ENCODE data around the gene PITPNM3.

Gene PITPNM3

DNA sequence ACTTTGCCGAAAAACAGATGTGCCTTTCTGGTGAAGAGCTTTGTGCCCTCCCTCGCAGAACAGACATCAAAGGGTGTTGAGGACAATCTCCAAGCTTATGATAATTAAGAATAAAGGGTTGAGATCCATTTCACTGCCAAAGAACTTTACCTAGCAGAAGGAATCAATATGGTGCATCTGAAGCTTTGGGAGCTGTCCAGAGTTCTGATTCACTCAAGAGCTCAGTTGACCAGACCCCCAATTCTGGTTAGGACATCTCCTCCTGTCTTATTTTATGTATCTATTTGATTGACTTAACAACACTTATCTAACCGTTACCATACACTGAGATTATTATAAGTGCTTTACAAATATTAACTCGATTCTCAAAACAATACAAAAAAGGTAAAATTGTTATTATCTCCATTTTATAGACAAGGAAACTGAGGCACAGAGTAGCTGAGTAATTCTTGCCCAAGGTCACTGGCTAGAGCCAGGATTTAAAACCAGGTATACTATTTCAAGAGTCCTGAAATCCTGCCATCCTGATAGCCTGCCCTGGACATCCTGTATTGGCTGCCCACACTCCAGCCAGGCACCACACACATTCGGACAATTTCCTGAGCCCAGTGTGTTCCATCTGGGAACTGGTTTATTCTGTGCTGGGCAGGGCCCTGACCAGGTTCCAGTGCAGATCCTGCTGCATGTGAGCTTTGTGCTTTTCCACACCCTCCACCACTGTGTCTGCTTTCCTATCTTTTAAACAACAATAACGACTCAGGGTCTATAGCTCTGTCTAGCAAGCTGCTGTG lies 29.8 kb downstream of the PITPNM3 start:
- DNase-seq (ENCODE audit: low spot score) = no peak

DNA sequence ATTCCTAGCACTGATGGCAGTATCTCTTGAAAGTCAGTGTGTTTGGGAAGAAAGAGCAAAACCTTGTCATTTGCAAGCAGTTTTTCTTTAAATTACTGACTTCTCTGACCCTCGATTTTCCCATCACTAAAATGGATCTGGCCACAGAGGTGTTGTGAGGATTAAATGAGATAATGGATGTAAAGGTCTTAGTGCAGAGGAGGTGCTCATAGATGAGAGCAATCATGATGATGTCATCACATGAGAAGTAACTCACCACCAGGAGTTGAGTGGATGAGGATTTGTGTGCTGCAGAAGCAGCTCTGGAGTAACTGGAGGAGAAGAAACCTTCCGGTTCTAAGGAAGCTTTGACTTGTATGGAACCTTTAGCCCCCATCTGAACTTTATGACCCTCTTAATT lies 30.6 kb downstream of the PITPNM3 start:
- no peak for DNase-seq (ENCODE audit: low spot score)

DNA sequence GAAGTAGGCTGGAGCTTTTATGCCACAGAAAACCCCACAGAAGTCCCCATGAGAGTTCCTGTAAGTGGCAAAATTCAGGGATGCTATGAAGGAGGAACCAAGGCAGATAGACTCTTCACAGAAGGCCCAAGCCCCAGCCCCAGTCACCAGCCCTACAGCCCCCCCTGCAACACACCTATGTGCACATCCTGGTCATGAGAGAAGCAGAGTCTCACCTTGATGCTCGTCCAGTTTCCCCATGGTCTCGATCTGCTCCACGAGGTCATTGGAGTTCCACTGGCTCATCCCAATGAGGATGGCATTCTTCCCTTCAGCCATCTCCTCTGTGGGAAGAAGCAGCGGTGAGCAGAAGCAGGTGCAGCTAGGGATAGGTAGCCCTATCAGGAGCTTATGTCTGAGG lies 31.2 kb downstream of the PITPNM3 start:
- DNase-seq (ENCODE audit: low spot score) = no peak

DNA sequence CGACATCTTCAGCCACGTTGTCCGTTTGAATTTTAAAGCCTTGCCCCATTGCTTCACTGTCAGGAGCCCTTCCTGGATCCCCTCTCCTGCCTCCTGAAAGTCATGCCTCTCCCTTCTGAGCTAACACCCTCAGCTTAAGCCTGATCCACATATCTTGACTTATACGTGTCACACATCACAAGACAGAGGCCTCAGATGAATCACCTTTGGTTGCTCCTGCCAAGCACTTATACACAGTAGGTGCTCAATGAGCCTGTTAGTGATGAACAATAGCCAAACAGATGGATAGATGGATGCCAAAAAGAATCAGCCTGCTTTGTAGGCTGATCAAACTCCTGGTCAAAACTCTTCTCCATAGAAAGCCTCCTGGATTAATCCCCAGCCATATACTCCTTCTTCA lies 31.8 kb downstream of the PITPNM3 start:
- no peak for DNase-seq (ENCODE audit: low spot score)

DNA sequence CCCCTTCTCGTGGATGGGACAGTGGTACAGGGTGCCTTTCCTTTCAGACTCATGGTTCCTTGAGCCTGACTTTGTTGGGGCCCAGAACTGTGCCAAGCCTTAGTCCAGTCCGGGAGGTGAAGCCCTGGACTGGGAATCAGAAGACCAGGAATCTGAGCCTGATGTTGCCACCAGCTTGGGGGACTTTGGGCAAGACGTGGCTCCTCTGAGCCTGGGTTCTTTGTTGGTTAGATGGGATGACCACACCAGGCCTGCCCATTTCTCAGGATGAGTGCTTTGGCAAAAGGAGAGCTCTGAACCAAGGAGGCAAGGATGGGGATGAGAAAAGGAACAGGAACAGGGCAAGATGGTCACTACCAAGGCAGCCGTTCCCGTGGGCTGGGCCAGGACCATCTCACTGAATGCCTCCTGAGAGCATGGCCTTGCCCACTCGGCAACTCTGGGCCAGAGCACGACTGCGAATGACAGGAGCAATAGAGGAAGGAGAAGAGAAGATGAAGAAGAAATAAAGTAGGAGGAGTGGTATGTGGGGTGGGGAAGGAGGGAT lies 32.5 kb downstream of the PITPNM3 start:
- no peak for DNase-seq (ENCODE audit: low spot score)

DNA sequence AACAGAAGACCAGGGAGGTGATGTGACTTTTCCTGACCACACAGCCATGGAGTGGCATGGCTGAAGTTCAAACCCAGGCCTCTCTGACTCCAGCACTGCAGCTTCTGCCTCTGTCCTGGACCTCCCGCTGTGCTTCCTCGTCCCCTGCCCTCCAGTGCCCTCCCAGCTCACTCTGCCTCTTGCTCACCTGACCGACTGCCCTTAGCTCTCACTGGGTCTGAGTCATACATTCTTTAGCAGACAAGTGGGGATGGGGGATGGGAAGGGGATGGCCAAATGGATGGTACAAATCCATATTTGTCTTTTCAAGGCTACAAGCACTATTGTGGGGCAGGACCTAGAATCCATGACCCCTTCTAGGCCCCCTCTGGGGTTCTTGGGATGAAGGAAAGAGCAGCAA lies 33.0 kb downstream of the PITPNM3 start:
- no peak for DNase-seq (ENCODE audit: low spot score)

DNA sequence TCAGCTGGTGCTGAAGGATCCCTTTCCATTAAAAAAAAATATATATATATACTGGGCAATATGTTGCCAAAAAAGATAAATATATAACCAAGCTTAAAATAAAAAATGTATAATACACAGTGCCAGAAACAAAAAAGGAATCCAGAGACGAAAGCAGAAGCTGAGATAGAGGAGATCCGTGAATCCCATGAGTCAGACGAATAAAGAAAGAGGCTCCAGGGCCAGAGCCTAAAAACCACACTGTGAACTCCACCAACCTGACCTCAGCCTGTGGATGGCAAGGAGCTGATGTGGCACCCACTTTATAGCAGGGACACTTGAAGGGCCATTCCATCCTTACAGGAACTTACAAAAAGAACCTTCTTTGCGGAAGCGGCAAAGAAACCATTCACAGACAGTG lies 34.8 kb downstream of the PITPNM3 start:
- no peak for DNase-seq (ENCODE audit: low spot score)

DNA sequence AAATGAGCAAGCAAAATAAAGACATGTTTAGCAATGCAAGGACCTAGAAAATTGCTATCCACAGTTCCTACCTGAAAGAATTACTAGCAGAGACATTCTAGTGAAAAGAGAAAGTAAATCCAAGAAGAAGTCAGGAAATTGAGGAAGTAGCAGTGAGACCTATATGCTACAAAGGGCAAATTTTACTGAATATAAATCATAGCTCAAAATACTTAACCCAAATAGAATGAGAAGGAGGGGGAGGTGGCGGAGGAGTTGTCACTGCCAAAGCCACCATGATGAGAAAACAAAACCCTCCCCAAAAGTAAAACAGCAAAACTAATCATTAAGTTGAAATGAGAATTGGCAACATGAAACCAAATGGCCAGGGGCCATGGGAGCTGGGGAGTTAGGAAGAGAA lies 39.3 kb downstream of the PITPNM3 start:
- no peak for DNase-seq (ENCODE audit: low spot score)

DNA sequence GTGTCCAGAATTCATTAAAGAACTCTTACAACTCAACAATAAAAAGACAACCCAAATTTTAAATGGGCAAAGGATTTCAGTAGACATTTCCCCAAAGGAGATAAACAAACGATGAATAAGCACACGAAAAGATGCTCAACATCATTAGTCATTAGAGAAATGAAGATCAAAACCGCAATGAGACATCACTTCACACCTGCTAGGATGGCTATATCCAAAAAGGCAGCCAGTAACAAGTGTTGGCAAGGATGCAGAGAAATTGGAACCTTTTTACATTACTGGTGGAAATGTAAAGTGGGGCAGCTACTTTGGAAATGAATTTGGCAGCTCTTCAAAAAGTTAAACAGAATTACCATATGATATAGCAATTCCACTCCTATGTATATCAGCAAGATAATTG lies 42.0 kb downstream of the PITPNM3 start:
- DNase-seq (ENCODE audit: low spot score) = no peak

DNA sequence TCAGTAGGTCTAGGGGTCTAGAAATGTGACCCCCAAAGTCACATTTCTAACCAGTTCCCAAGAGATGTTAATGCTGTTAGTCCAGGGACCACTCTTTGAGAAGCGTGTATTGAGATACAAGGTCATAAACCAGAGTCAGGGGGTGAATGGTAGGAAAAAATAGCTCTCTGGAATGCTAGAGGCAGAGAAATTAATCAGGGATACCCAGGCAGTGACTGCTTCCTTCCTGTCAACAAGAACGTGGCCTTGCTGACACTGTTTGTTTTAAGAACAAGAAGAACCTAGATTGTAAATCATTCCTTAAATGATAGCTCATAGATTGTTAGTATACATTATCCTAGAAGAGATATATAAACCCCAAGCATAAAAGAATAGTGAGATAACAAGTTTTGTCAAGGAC lies 43.8 kb downstream of the PITPNM3 start:
- DNase-seq (ENCODE audit: low spot score) = no peak

DNA sequence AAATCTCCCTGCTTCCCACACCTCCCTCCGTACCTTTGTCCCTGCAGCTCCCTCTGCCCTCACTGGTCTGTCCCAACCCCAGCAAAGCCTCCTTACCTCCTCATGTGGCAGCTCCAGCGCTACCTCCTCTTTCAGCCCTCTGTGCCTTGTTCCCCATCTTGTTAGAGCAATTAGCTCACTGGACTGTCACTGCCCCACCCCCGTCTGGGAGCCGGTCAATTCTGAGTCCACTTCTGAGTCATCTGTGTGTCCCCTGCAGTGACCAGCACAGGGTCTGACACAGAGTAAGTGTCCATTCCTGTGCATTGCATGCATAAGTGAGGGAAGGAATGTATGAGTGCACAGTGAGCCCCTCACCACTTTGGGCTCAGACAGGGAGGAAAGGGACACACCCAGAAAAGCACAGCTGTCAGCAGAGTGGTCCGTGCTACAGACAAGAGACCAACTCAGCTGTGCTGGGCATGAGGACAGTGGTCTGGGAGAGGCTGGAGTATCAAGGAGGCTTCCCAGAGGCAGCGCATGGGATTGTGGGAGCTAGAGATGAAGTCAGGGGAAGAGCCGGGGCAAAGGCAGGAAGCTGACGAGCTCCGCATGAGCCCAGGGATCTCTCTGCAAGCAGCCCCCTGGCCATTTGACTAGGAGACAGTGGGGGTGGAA lies 45.9 kb downstream of the PITPNM3 start:
- DNase-seq (ENCODE audit: low spot score) = no peak

DNA sequence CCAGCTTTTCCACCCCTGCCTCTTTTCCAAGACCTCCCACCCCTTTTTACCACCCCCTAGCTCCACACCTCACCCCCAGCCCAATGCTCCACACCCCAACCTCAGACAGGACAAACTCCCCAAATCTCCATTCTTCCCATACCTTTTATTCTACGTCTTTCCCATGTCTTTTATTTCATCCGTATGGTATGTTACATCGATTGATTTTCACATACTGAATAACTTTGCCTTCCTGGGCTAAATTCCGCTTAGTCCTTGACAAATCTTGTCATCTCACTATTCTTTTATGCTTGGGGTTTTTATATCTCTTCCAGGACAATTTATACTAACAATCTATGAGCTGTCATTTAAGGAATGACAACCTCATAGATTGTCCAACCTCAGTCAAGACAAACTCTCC lies 46.4 kb downstream of the PITPNM3 start:
- no peak for DNase-seq (ENCODE audit: low spot score)

DNA sequence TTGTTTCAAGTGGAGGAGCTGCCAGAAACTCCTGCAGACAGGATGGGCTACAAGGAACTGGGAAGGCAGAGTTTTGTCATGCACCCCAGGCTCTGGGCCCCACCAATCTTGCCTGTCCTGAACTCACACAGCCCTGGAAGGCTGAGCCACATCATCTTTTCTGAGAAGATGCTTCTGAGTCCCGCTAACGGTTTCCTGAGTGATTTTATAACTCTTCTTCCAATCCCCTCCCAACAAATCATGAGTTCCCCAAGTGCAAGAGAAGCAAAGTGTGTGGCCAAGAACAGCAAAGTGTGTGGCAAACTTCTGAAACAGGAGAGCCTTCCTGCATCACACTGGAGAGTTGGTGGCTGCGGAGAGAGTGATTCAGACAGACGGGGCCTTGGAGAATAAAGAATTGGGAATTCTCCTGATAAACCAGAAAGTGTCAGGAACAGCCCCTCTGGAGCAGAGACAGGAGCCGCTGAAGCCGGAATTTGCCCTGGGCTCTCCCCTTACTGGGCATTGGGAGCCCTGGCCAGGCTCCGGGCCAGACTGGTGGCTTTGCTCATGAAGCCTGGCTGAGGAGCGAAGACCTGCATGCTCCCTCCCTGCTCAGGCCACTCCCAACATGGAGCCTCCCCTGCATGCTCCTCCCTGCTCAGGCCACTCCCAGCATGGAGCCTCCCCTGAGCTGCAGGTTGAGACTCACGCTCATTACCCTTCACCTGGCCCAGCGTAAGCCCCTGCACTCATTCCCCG lies 47.2 kb downstream of the PITPNM3 start:
- no peak for DNase-seq (ENCODE audit: low spot score)

DNA sequence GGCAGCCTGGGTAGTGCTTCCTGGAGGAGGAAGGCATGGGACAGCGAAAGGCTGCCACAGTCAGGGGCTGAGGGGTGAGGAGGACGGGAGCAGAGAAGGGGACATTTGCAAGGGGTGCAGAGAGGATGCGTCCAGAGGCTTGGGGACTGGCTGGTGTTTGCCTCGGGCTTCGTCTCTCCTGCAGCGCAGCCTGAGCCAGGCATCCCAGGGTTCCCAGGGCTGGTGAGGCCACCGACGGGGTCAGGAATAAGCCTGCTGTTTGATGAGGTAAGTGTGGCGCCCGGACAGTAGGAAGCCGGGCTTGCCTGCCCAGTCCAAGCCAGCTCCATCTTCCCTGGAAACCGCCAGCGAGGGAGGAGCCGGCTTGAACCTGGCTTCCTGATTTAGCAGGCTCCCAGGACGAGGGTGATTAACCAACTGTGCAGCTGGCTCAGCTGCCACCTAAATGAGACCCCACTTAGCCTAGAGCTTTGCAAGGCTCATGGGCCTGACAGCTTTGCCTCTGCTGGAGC lies 47.8 kb downstream of the PITPNM3 start:
- no peak for DNase-seq (ENCODE audit: low spot score)

DNA sequence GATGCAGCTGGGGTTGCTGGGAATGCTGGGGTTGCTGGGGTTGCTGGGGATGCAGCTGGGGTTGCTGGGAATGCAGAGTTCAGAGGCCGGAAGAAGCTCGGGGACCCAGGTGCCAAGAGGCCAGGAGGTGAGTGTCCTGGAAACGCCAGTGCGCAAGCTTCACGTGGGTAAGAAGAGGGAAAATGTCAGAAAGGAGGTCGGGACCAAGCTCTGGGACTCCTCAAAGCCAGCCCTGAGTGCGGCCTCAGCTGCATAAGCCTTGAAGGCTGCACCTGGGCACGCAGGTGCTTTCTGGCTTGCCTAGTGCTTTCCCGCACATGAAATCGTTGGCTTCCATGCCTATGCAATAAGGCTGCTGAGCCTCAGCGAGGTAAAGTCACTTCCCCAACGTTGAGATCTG lies 48.3 kb downstream of the PITPNM3 start:
- DNase-seq (ENCODE audit: low spot score) = no peak

DNA sequence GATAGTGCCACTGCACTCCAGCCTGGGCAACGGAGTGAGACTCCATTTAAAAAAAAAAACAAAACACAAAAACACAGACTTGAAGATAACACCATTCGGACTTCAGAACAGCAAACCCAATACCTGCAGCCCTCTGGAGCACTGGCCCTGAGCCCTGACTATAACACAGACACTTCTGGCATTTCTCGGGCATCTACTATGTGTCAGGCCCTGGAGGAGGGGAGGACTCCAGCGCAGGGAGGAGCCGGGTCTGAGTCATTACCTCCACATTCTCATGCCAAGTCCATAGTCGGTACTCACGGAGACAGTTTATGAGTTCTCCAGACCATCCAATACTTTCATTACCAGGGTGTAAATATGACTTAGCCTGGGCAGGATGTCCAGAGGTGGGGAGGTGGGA lies 48.8 kb downstream of the PITPNM3 start:
- DNase-seq (ENCODE audit: low spot score) = no peak

DNA sequence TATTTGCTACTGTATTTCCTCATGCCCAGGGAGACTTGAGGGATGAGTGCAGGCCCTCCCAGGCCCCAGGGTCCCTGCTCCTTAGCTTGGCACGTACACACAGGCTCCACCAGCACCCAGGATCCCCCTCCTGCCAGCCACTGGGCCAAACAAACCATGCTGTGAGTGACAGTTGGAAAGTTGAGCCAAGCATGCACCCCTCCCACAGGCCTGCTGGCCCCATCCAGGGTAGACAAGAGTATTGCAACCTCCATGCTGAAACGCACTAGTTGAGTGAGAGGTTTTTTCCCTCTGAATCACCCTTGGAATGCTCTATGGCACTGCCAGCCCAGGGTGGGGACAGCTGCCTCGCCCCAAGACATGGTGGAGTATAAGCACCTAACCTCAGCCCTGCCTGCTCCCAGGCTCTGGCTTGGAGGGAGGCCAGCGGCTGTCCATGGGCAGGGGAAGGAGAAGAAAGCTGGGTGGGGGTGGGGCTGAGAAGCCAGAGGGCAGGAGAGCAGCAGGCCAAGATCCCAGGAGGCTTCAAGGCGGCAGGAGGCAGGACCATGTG lies 49.6 kb downstream of the PITPNM3 start:
- no peak for DNase-seq (ENCODE audit: low spot score)

DNA sequence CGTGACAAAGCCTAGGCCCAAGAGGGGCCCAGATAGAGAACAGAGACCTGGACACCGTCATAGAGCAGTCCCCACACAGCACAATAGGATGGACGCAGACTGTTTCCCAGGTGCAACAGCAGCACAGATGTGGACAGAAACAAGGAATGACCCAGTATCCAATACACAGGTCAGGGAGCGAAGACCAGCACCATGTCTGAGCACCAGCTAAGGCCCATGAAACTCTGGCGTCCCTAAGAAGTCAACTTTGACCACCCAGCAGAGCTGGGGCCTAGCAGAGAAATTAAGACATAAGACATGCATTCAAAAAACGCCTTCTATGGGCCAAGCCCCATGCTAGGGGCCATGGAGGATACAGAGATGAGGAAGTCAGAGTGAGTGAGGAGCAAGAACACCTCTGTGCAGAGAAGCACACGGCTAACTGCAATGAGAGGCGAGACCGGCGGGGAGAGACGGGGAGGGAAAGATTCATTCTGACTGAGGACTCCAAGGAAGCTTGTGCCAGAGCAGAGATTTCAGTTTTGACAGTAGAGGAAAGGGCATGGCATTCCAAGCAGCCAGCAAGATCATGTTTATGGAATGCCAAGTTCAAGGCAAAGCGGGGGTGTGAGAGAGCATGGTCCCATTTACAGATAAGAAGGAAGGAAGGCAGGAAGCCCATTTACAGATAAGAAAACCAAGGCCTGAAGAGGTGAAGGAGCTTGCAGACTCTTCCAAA lies 50.8 kb downstream of the PITPNM3 start:
- DNase-seq (ENCODE audit: low spot score) = no peak

DNA sequence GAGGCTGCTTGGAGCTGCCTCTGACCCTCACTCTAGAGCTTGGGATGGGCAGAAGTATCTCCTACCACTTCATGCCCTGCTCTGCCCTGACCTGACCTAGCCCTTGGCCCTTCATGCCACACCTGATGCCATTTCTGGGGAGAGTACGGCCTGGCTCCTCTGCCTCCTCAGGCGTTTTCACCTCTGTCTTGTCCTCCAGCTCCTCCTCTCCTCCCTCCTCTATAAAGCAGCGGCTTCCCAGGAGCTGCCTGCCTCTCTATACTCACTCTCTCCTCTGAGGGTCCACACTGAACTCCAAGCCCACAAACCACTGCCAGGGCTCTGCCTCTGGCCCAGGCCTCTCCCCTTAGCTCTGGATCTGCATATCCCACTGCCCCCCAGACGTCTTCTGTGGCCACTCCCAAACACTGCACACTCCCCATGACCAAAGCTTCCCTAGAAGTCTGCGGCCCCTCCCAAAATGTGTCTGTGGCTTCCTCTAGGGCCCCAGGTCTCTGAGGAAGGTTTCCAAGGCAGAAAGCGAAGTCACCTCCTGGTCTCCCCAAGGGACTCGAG lies 52.6 kb downstream of the PITPNM3 start:
- DNase-seq (ENCODE audit: low spot score) = no peak

DNA sequence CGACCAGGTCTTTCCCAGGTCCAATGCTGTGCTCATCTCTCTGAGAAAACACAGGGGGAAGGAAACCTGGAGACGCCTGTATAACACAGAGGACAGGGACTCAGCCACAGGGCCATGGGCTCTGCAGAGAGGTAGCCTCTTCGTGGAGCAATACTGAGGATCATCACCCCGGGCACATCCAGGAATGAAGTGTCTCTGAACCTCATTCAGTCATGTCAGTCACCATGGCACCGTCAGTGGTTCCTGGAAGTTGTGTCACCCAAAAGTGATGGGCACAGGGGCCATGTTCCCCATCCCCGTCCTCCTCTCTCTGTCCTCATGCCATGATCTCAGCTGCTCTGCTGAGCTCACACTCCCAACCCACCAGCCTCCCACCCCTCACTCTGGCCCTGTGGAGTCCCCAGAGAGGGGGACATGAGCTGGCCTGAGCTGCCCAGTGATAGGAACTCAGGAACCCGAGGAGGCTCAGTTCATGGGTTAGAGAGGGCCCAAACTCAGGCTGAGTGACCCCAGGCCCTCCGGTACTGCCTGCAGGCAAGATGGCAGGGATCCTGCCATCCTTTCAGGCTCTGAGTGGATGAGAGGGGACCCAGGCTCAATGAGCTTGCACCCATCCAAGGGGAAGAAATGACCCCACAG lies 53.4 kb downstream of the PITPNM3 start:
- DNase-seq (ENCODE audit: low spot score) = no peak

DNA sequence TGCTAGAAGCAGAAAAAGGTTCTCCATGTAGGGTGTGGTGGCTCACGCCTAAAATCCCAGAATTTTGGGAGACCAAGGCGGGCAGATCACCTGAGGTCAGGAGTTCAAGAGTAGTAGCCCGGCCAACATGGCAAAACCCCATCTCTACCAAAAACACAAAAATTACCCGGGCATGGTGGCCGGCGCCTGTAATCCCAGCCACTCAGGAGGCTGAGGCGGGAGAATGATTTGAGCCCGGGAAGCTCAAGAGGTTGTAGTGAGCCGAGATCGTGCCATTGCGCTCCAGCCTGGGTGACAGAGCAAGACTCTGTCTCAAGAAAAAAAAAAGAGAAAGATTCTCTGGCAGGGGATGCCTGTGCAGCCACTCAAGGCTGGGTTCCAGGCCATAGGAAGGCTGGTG lies 54.2 kb downstream of the PITPNM3 start:
- no peak for DNase-seq (ENCODE audit: low spot score)

All from Ammon's horn (tissue), 1 donor.